Measurements from ENCODE around the gene SLC16A1.

SLC16A1 gene

GRCh38 chr1:112992780-112993179 lies 36.8 kb upstream of the SLC16A1 start:
- DNase-seq (ENCODE audit: low read depth, low spot score): no peak
- no peak overlapping the region for H3K4me3 ChIP-seq (ENCODE audit: low read depth, low read length)
- TF ChIP-seq CTCF (IDR thresholded peaks at IDR 0.05; ENCODE audit: low read depth, low read length): no peak
- in situ Hi-C loops (cut with HindIII; ENCODE audit: low sequenced_read_pairs): no loop called here

- DNase-seq (ENCODE audit: low read depth, low spot score): no peak
- no peak for TF ChIP-seq CTCF (IDR thresholded peaks at IDR 0.05; ENCODE audit: low read depth, low read length)
- in situ Hi-C loops (cut with HindIII; ENCODE audit: low sequenced_read_pairs): no loop called here
- no peak overlapping the region for H3K4me3 ChIP-seq (ENCODE audit: low read depth, low read length)
These were observed 35.6 kb upstream of the SLC16A1 start for GRCh38 chr1:112991402-112992120.

- no peak overlapping the region for H3K4me3 ChIP-seq (ENCODE audit: low read depth, low read length)
- no peak for DNase-seq (ENCODE audit: low read depth, low spot score)
- TF ChIP-seq CTCF (IDR thresholded peaks at IDR 0.05; ENCODE audit: low read depth, low read length): no peak
- in situ Hi-C loops (cut with HindIII; ENCODE audit: low sequenced_read_pairs): no loop called here
These were observed 34.3 kb upstream of the SLC16A1 start for GRCh38 chr1:112990271-112990670.

- no peak for TF ChIP-seq CTCF (IDR thresholded peaks at IDR 0.05; ENCODE audit: low read depth, low read length)
- no peak overlapping the region for H3K4me3 ChIP-seq (ENCODE audit: low read depth, low read length)
- in situ Hi-C loops (cut with HindIII; ENCODE audit: low sequenced_read_pairs): no loop called here
- no peak for DNase-seq (ENCODE audit: low read depth, low spot score)
These were observed 32.4 kb upstream of the SLC16A1 start for GRCh38 chr1:112988367-112988766.

- TF ChIP-seq CTCF (IDR thresholded peaks at IDR 0.05; ENCODE audit: low read depth, low read length): no peak
- no peak for DNase-seq (ENCODE audit: low read depth, low spot score)
- in situ Hi-C loops (cut with HindIII; ENCODE audit: low sequenced_read_pairs): no loop called here
- no peak overlapping the region for H3K4me3 ChIP-seq (ENCODE audit: low read depth, low read length)
These were observed 29.1 kb upstream of the SLC16A1 start for GRCh38 chr1:112985123-112985522.

- no peak overlapping the region for H3K4me3 ChIP-seq (ENCODE audit: low read depth, low read length)
- no peak for DNase-seq (ENCODE audit: low read depth, low spot score)
- in situ Hi-C loops (cut with HindIII; ENCODE audit: low sequenced_read_pairs): no loop called here
- TF ChIP-seq CTCF (IDR thresholded peaks at IDR 0.05; ENCODE audit: low read depth, low read length): no peak
These were observed 27.6 kb upstream of the SLC16A1 start for GRCh38 chr1:112983537-112984131.

Measured in astrocyte of the spinal cord (primary cell).